Endothelial cell (in vitro differentiated cells): ENCODE results near the gene ZNF628. TPM values are rescaled to one million over a fixed set of nuclear protein-coding genes. Genes with fewer than 3 reads are reported as not detected.

ENCODE experiments used
- DNase-seq: peaks from one replicate; pipeline ENCODE4 v3.0.0; 2021; ENCODE audit warnings: low spot score
- H3K27ac Mint-ChIP-seq: one replicate; pipeline ENCODE4 v1.8.0; 2021; ENCODE audit warnings: mixed read lengths, inconsistent platforms; ENCODE audit not compliant: unreplicated experiment
- H3K27me3 Mint-ChIP-seq: one replicate; pipeline ENCODE4 v1.8.0; 2021; ENCODE audit warnings: mild to moderate bottlenecking, moderate library complexity, mixed read lengths, inconsistent platforms; ENCODE audit not compliant: unreplicated experiment
- H3K36me3 Mint-ChIP-seq: one replicate; pipeline ENCODE4 v1.8.0; 2021; ENCODE audit warnings: mild to moderate bottlenecking, low read depth, mixed read lengths, inconsistent platforms; ENCODE audit not compliant: unreplicated experiment
- H3K4me1 Mint-ChIP-seq: one replicate; pipeline ENCODE4 v1.8.0; 2021; ENCODE audit warnings: mild to moderate bottlenecking, mixed read lengths, inconsistent platforms; ENCODE audit not compliant: unreplicated experiment
- H3K4me3 Mint-ChIP-seq: one replicate; pipeline ENCODE4 v1.8.0; 2021; ENCODE audit warnings: mild to moderate bottlenecking, mixed read lengths, inconsistent platforms; ENCODE audit not compliant: unreplicated experiment
- H3K9me3 Mint-ChIP-seq: one replicate; pipeline ENCODE4 v1.8.0; 2021; ENCODE audit warnings: mixed read lengths, inconsistent platforms; ENCODE audit not compliant: unreplicated experiment
- total RNA-seq: library from RNA; stranded (reverse); fragmentation: NEBNext Ultra II Directional; extraction: Animal tissue kit (Norgen Biotek cat#: 25700); gene quantifications from one replicate; pipeline ENCODE4 v1.2.1, GENCODE V29; 2021; ENCODE audit not compliant: unreplicated experiment
- TF ChIP-seq, protein P1 (sequence below): fragments of 200-600 bp; sonication (generic); IDR thresholded peaks from one replicate; pipeline ENCODE4 v1.5.0; 2021; ENCODE audit warnings: antibody characterized with exemption; ENCODE audit not compliant: unreplicated experiment

The ZNF628 gene
- total RNA-seq, 1 donor from 2014 or later: 8.7 TPM

GRCh38 chr19:55503502-55504251, 27.3 kb downstream of the ZNF628 start:
- Mint-ChIP-seq H3K4me3 (no peak overlapping the region), H3K4me1 (no peaks in the 10 kb centered on the region), H3K27me3 (peaks cover 4% of the 10 kb centered on the region), H3K27ac (no peak overlapping the region), H3K9me3 (no peaks in the 10 kb centered on the region), H3K36me3 (peaks cover 11% of the 10 kb centered on the region)
- DNase-seq: peak; percentile 96
- TF ChIP-seq, protein P1, sequence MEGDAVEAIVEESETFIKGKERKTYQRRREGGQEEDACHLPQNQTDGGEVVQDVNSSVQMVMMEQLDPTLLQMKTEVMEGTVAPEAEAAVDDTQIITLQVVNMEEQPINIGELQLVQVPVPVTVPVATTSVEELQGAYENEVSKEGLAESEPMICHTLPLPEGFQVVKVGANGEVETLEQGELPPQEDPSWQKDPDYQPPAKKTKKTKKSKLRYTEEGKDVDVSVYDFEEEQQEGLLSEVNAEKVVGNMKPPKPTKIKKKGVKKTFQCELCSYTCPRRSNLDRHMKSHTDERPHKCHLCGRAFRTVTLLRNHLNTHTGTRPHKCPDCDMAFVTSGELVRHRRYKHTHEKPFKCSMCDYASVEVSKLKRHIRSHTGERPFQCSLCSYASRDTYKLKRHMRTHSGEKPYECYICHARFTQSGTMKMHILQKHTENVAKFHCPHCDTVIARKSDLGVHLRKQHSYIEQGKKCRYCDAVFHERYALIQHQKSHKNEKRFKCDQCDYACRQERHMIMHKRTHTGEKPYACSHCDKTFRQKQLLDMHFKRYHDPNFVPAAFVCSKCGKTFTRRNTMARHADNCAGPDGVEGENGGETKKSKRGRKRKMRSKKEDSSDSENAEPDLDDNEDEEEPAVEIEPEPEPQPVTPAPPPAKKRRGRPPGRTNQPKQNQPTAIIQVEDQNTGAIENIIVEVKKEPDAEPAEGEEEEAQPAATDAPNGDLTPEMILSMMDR: peak; percentile 99

- Mint-ChIP-seq H3K4me1 (no peaks in the 10 kb centered on the region), H3K27me3 (peaks cover 4% of the 10 kb centered on the region)
These were observed 27.8 kb downstream of the ZNF628 start for GRCh38 chr19:55504252-55504603.

DNA sequence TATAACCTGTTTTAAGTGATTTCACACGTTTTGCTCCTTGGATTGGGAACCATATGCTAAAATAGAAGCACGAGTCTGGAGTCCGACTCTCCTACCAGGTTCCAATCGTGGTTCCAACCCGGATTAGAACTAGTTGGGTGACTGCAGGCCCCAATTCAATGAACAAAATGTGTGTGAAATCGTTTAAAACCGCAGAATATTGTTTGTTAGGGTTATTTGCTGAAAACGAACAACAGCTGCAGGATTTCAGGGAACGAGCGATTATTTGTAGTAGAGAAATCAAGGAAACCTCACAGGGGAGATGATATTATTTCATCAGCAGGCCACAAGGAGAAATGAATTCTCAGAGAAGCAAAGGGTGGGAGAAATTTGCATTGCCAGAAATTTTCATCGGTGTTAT, 28.6 kb downstream of the ZNF628 start:
- Mint-ChIP-seq H3K4me1 (no peaks in the 10 kb centered on the region), H3K27me3 (peaks cover 4% of the 10 kb centered on the region), H3K36me3 (peaks cover 6% of the 10 kb centered on the region), H3K27ac (no peak overlapping the region), H3K9me3 (no peaks in the 10 kb centered on the region), H3K4me3 (no peak overlapping the region)
- no peak for DNase-seq
- TF ChIP-seq, protein P1: no peak

More at GRCh38 chr19:55504252-55504603, 27.8 kb downstream of the ZNF628 start:
- TF ChIP-seq, protein P1: no peak
- Mint-ChIP-seq H3K27ac (no peak overlapping the region), H3K4me3 (no peak overlapping the region), H3K9me3 (no peaks in the 10 kb centered on the region), H3K36me3 (peaks cover 11% of the 10 kb centered on the region)
- DNase-seq: no peak

GRCh38 chr19:55508120-55508519, 31.7 kb downstream of the ZNF628 start:
- Mint-ChIP-seq H3K27ac (peak overlapping the region; percentile 3), H3K4me1 (no peaks in the 10 kb centered on the region), H3K9me3 (no peaks in the 10 kb centered on the region), H3K4me3 (no peak overlapping the region), H3K36me3 (no peaks in the 10 kb centered on the region), H3K27me3 (peaks cover 2% of the 10 kb centered on the region)
- TF ChIP-seq, protein P1: no peak
- no peak for DNase-seq

GRCh38 chr19:55516878-55517620, 40.6 kb downstream of the ZNF628 start:
- TF ChIP-seq, protein P1: peak; percentile 46
- no peaks in the 10 kb centered on the region for H3K36me3 Mint-ChIP-seq

More at GRCh38 chr19:55516878-55517620, 40.6 kb downstream of the ZNF628 start:
- H3K4me3 Mint-ChIP-seq: no peak overlapping the region
- DNase-seq: peak; percentile 93
- H3K27ac Mint-ChIP-seq: peak overlapping the region; percentile 59
- H3K9me3 Mint-ChIP-seq: no peaks in the 10 kb centered on the region
- H3K27me3 Mint-ChIP-seq: no peaks in the 10 kb centered on the region
- H3K4me1 Mint-ChIP-seq: no peaks in the 10 kb centered on the region
